DND-41 (cell line): Measurements from ENCODE around the gene MYT1.

Source experiments
- ATAC-seq: fragments of 200-7000 bp; cut with Tn5 transposase; 3 replicates; pipeline ENCODE4 v1.9.1; 2021; ENCODE audit warnings: low read depth; ENCODE audit not compliant: insufficient read depth
- DNase-seq: peaks from one replicate; pipeline ENCODE4 v3.0.0-alpha.2; 2020
- H2AFZ ChIP-seq: 2 replicates; pipeline ENCODE4 v1.6.0; 2012; ENCODE audit warnings: low read depth, low read length
- H3K27ac ChIP-seq: 2 replicates; pipeline ENCODE4 v1.5.1; 2012; ENCODE audit warnings: low read length, inconsistent platforms
- H3K27me3 ChIP-seq: fragments of 200-600 bp; sonication (generic); 2 replicates; pipeline ENCODE4 v1.6.0; 2012; ENCODE audit warnings: low read length, mild to moderate bottlenecking, inconsistent platforms; ENCODE audit not compliant: insufficient read depth, poor library complexity
- H3K36me3 ChIP-seq: 2 replicates; pipeline ENCODE4 v1.5.1; 2012; ENCODE audit warnings: low read length, inconsistent platforms; ENCODE audit not compliant: insufficient read depth
- H3K4me1 ChIP-seq: 2 replicates; pipeline ENCODE4 v1.5.1; 2012; ENCODE audit warnings: mild to moderate bottlenecking, low read length; ENCODE audit not compliant: insufficient read depth
- H3K4me2 ChIP-seq: 2 replicates; pipeline ENCODE4 v1.6.0; 2012; ENCODE audit warnings: mild to moderate bottlenecking, moderate library complexity, low read length, inconsistent platforms; ENCODE audit not compliant: insufficient read depth
- H3K4me3 ChIP-seq, 2 experiments: fragments of 200-600 bp in 1 of 2; shearing (Covaris generic) in 1 of 2; 2 replicates each; pipeline ENCODE4 v1.5.1; 2012 to 2016; ENCODE audit warnings: inconsistent platforms in 2 of 2, low read length in 2 of 2, mild to moderate bottlenecking in 2 of 2, low read depth in 1 of 2, moderate library complexity in 1 of 2
- H3K79me2 ChIP-seq: 2 replicates; pipeline ENCODE4 v1.6.0; 2012; ENCODE audit warnings: low read length, inconsistent platforms; ENCODE audit not compliant: insufficient read depth
- H3K9ac ChIP-seq: 2 replicates; pipeline ENCODE4 v1.6.0; 2012; ENCODE audit warnings: low read depth, mild to moderate bottlenecking, inconsistent platforms, low read length, moderate library complexity
- H3K9me3 ChIP-seq: 2 replicates; pipeline ENCODE4 v1.5.1; 2012; ENCODE audit warnings: low read length, moderate library complexity, mild to moderate bottlenecking, inconsistent platforms; ENCODE audit not compliant: insufficient read depth, severe bottlenecking
- H4K20me1 ChIP-seq: 2 replicates; pipeline ENCODE4 v1.6.0; 2012; ENCODE audit warnings: low read length; ENCODE audit not compliant: insufficient read depth
- CTCF ChIP-seq: IDR thresholded peaks from 2 replicates; pipeline ENCODE4 v1.5.1; 2012; ENCODE audit warnings: borderline replicate concordance, low read length, moderate library complexity, mild to moderate bottlenecking; ENCODE audit not compliant: poor library complexity, severe bottlenecking; ENCODE audit errors: extremely low read depth
- EZH2 ChIP-seq: IDR thresholded peaks from 3 replicates; pipeline ENCODE4 v1.6.1; 2012; ENCODE audit warnings: borderline replicate concordance, low read depth, mild to moderate bottlenecking, moderate library complexity, low read length, inconsistent platforms; ENCODE audit not compliant: severe bottlenecking

Gene MYT1

DNA sequence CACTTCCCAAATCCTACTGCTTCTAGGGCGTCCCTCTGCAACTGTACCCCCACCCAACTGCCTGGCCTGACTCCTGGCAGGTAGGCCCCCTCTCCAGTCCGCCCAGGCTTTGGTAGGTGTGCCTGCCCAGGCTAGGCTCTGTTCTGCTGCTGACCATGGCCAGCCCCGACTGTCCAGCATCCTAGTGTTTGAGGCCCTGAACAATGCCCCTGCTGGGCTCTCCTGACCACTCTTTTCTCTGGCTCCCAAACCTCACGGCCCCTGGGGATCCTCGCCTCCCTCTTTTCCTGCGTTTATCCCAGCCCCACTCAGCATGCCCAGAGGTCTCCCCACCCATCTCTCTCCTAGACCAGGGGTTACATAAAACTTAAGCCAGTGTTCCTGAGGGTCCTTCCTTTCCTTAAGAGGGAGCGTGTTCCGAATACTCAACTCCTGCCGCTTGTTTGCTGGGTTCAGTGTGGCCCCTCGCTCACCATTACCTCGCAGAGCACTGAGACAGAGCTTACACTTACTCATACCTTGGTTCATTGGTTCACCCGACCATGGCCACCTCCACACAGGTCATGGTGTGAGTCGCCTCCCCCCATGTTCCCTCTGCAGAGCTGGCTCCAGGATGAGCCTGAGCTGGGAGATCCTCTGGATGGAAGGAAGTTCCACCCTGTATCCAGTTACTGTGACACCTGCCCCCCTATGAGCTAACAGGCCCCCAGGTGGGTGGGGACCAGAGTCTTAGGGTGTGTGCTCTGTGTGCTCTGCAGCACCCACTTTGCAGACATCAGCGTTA is 21.0 kb upstream of the MYT1 start:
- Histone ChIP-seq H3K27me3 (no peaks in the 10 kb centered on the region), H3K9ac (no peak overlapping the region), H3K9me3 (peaks cover 19% of the 10 kb centered on the region), H4K20me1 (peaks cover 5% of the 10 kb centered on the region; the same call in 1 of the 2 replicates), H3K4me3 (no peak overlapping the region), H3K4me2 (no peak overlapping the region), H3K79me2 (no peaks in the 10 kb centered on the region), H3K4me1 (no peaks in the 10 kb centered on the region), H3K27ac (no peak overlapping the region), H3K36me3 (no peaks in the 10 kb centered on the region), H2AFZ (no peak overlapping the region)
- DNase-seq (no peak), ATAC-seq (no peak)
- no peak for TF ChIP-seq EZH2
- TF ChIP-seq CTCF, result no peak

DNA sequence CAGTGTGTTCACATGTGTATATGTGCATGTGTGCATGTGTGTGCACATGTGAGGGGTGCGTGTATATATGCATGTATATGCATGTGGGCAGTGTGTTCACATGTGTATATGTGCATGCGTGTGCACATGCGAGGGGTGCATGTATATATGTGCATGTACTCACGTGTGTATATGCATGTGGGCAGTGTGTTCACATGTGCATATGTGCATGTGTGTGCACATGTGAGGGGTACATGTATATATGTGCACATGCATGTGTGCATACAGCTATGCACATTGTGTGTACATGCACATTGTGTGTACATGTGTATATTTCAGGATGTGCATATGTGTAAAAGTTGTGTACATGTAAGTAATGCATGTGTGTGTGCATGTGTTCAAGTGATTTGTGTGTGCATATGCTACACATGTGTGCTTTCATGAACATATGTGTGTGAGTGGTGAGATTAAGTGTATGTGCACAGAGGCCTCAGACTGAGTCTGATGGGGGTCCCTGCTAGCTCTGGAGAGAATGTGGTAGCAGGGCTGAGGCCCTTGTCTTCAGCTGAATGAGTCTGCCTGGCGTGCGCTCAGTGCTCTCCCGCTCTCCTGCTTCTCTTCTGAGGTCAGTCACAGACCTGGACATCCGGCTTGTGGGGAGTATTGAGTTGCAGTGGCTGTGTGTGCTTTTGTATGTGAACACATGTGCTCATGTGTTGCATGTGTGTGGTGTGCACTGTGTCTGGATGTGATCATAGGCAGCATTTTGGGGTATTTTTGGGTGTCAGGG is 19.9 kb upstream of the MYT1 start:
- H3K4me2 ChIP-seq, result no peak overlapping the region
- H4K20me1 ChIP-seq, result peaks cover 4% of the 10 kb centered on the region; the same call in 1 of the 2 replicates
- no peak for DNase-seq
- H3K27me3 ChIP-seq, result no peaks in the 10 kb centered on the region
- TF ChIP-seq CTCF, result no peak
- no peak for TF ChIP-seq EZH2
- no peak for ATAC-seq
- no peak overlapping the region for H3K9ac ChIP-seq
- H3K4me3 ChIP-seq, result no peak overlapping the region
- H3K27ac ChIP-seq, result no peak overlapping the region
- H2AFZ ChIP-seq, result no peak overlapping the region
- H3K79me2 ChIP-seq, result no peaks in the 10 kb centered on the region
- H3K9me3 ChIP-seq, result peaks cover 19% of the 10 kb centered on the region
- H3K36me3 ChIP-seq, result no peaks in the 10 kb centered on the region
- no peaks in the 10 kb centered on the region for H3K4me1 ChIP-seq

DNA sequence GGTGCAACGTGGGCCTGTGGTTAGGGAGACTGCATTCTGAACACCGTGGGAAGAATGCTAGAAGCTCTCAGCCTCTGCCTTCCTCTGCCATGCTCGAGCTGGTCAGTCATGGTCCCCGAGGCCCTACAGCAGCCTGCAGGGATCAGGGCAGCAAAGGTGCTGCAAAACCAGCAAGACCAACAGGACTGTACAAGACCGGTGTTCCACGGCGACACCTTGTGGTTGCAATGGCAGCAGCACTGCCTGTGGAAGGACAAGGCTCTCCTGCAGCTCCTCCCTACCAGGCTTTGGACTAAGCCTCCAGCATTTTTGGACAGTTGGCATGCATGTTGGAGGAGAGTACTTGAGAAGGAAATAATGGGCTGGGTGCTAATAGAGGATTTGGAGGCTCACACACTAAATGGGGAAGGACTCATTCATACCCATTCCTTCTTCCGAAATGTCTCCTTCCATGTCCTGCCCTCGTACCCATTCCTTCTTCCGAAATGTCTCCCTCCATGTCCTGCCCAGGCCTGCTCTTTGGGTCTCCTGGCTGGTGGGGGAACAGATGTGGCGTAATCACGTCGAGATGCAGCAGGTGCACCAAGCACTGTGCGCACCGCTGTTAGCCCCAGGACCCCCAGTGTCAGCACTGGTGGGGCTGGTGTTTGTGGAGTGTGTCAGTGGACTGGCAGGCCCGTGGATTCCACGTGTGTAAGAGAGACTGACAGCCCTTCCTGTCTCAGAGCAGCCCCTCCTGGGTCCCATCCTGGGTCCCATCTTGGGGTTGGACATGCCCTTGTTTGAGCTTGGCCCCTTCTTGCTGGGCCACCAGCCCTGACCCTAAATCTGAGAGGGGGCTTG is 18.6 kb upstream of the MYT1 start:
- ATAC-seq (no peak), DNase-seq (peak; percentile 22)
- Histone ChIP-seq H4K20me1 (peaks cover under 1% of the 10 kb centered on the region; the same call in 1 of the 2 replicates), H3K9me3 (peaks cover 22% of the 10 kb centered on the region), H3K36me3 (no peaks in the 10 kb centered on the region), H3K27me3 (no peaks in the 10 kb centered on the region), H3K4me3 (no peak overlapping the region), H3K4me1 (no peaks in the 10 kb centered on the region), H3K27ac (no peak overlapping the region), H3K79me2 (no peaks in the 10 kb centered on the region), H3K9ac (no peak overlapping the region), H2AFZ (no peak overlapping the region), H3K4me2 (no peak overlapping the region)
- TF ChIP-seq EZH2 (no peak), CTCF (peak; percentile 60)
